ENCODE data around the gene LHFPL2. TPM values are rescaled to one million over a fixed set of nuclear protein-coding genes. Genes with fewer than 3 reads are reported as not detected.

Gene LHFPL2
- total and polyA plus RNA-seq, 2 of the 4 experiments (the other 2 are of a cell fraction) = 6.5 to 11.3 TPM

GRCh38 chr5:78497573-78498533 lies 150.7 kb downstream of the LHFPL2 start:
- ChIA-PET CTCF (interaction anchor here (0.6 kb wide), 1 partner anchor 792 kb away, joined by 3 read pairs; no protein-coding TSS in a partner anchor), POLR2A (ENCODE audit: unreplicated experiment) (no interaction called here)
- Histone ChIP-seq H4K91ac (ENCODE audit: insufficient read depth, low read depth, low read length) (no peak overlapping the region), H2BK120ac (ENCODE audit: low read depth, low read length) (no peak overlapping the region), H2BK20ac (ENCODE audit: low read depth, low read length) (no peak overlapping the region), H2AK9ac (replicated peaks; ENCODE audit: low read depth, low read length, poor library complexity) (no peak overlapping the region), H3K4me1 (ENCODE audit: control insufficient read depth, insufficient read depth, low read length) (peaks cover 21% of the 10 kb centered on the region), H3K14ac (replicated peaks; ENCODE audit: low read depth, low read length) (no peak overlapping the region), H2AFZ (replicated peaks; ENCODE audit: low read length, poor library complexity) (peak overlapping the region; percentile 45), H3K9me3 (ENCODE audit: control insufficient read depth, insufficient read depth, low read length) (no peaks in the 10 kb centered on the region), H3K23ac (ENCODE audit: low read depth, low read length) (no peak overlapping the region), H3K18ac (ENCODE audit: low read depth, low read length) (no peak overlapping the region), H4K5ac (ENCODE audit: low read depth, low read length) (no peak overlapping the region), H3K79me1 (ENCODE audit: low read depth in 1 of 2, low read length in 2 of 2) (peaks cover 48 to 88% of the 10 kb centered on the region in 2 experiments), H3K36me3 (ENCODE audit: control insufficient read depth, insufficient read depth, low read length) (peaks cover 8% of the 10 kb centered on the region; the same call in 1 of the 2 replicates), H2BK15ac (ENCODE audit: low read depth, low read length) (no peak overlapping the region), H2AK5ac (ENCODE audit: low read depth, low read length) (no peak overlapping the region), H3K4ac (ENCODE audit: low read depth, low read length) (no peak overlapping the region), H2BK5ac (ENCODE audit: low read depth, low read length, poor library complexity, severe bottlenecking) (no peak overlapping the region), H3K56ac (ENCODE audit: extremely low read depth, insufficient read depth, low read length) (no peak overlapping the region), H3K27me3 (ENCODE audit: control insufficient read depth, insufficient read depth, low read length) (no peaks in the 10 kb centered on the region), H3K9ac (ENCODE audit: low read depth, low read length) (no peak overlapping the region), H3K27ac (ENCODE audit: insufficient read depth, low read length) (no peak overlapping the region), H3K9me1 (ENCODE audit: insufficient read depth, low read length) (peaks cover 24% of the 10 kb centered on the region), H4K20me1 (ENCODE audit: insufficient read depth, low read length) (peaks cover 47% of the 10 kb centered on the region), H3K4me2 (ENCODE audit: low read depth, low read length) (no peak overlapping the region), H4K8ac (ENCODE audit: low read depth in 2 of 2, low read length in 2 of 2) (no peak overlapping the region), H3K4me3 (ENCODE audit: insufficient read depth, low read depth, low read length) (no peak overlapping the region)
- DNase-seq = no peak
- ATAC-seq (ENCODE audit: low read depth) = 0 out of 2 replicates have a peak, but pooled peaks have one; percentile 4
- intact Hi-C loops (cut with micrococcal nuclease) = loop anchor here (1.0 kb wide), 1 partner anchor 14 kb away; no protein-coding TSS in a partner anchor
- dilution Hi-C loops (cut with HindIII; ENCODE audit: low sequenced_read_pairs, unreplicated experiment) = no loop called here
- TF ChIP-seq ELK1 (IDR thresholded peaks at IDR 0.05; ENCODE audit: borderline replicate concordance, low read depth, low read length) = no peak
- no peak for TF ChIP-seq FOS (IDR thresholded peaks at IDR 0.05; ENCODE audit: low read depth, low read length)
- TF ChIP-seq MAZ (IDR thresholded peaks at IDR 0.05; ENCODE audit: borderline replicate concordance, low read depth, low read length) = no peak
- TF ChIP-seq CHD1 (IDR thresholded peaks at IDR 0.05; ENCODE audit: low read depth, low read length) = no peak
- no peak for TF ChIP-seq SMC3 (IDR thresholded peaks at IDR 0.05; ENCODE audit: low read depth, low read length)
- TF ChIP-seq CTCF (conservative IDR thresholded peaks at IDR 0.05; ENCODE audit: low read depth, low read length) = no peak
- TF ChIP-seq RFX5 (IDR thresholded peaks at IDR 0.05; ENCODE audit: low read depth, low read length) = no peak
- no peak for TF ChIP-seq CEBPB (IDR thresholded peaks at IDR 0.05; ENCODE audit: low read depth, low read length)
- TF ChIP-seq USF2 (IDR thresholded peaks at IDR 0.05; ENCODE audit: low read depth, low read length) = no peak
- no peak for TF ChIP-seq RAD21 (IDR thresholded peaks at IDR 0.05; ENCODE audit: low read length)
- BruUV-seq (replicated peaks) = no TSS peak
- in situ Hi-C loops (cut with MboI; ENCODE audit: low sequenced_read_pairs) = no loop called here
- 69% methylated on average over 3 of the region's 13 CpGs; no CpG with 5 or more reads in 1 of the 2 experiments for WGBS, 2 experiments (ENCODE audit: extremely low coverage in 2 of 2, insufficient read length in 1 of 2)

Data from IMR-90 (cell line).